IMR-90 (cell line): Measurements from ENCODE around the gene RCL1. TPM values are rescaled to one million over a fixed set of nuclear protein-coding genes. Genes with fewer than 3 reads are reported as not detected.

Experiments
- ATAC-seq: fragments of 200-7000 bp; cut with Tn5 transposase; 2 replicates; pipeline ENCODE4 v1.9.1; 2020; ENCODE audit warnings: low read depth, mild to moderate bottlenecking, moderate library complexity
- BruUV-seq: library from RNA; stranded (reverse); fragments of 400-500 nt; replicated peaks from 2 replicates; lab custom pipeline; 2021; lab: Mats Ljungman, UMichigan
- CTCF ChIA-PET: fragments of 300-600 bp; formaldehyde crosslinking; extraction: SDS; loops from one replicate; lab custom pipeline; 2021; ENCODE audit warnings: antibody characterized with exemption; lab: Yijun Ruan, JAX
- POLR2A ChIA-PET: fragments of 300-600 bp; sonication (Branson Sonifier 250); formaldehyde crosslinking; loops from one replicate; lab custom pipeline; 2022; ENCODE audit warnings: antibody characterized with exemption; ENCODE audit not compliant: unreplicated experiment; lab: Charles Lee
- DNase-seq: peaks from one replicate; pipeline ENCODE4 v3.0.0; 2013
- H2AFZ ChIP-seq: replicated peaks from 2 replicates; pipeline ENCODE3; 2013; ENCODE audit warnings: low read length, mild to moderate bottlenecking; ENCODE audit not compliant: poor library complexity
- H2AK5ac ChIP-seq: 2 replicates; pipeline ENCODE4 v1.6.1; 2013; ENCODE audit warnings: low read depth, low read length, inconsistent platforms
- H2AK9ac ChIP-seq: replicated peaks from 2 replicates; pipeline ENCODE3; 2013; ENCODE audit warnings: mild to moderate bottlenecking, low read depth, low read length, moderate library complexity; ENCODE audit not compliant: poor library complexity
- H2BK120ac ChIP-seq: 2 replicates; pipeline ENCODE4 v1.6.1; 2013; ENCODE audit warnings: low read depth, low read length, inconsistent platforms
- H2BK15ac ChIP-seq: 3 replicates; pipeline ENCODE4 v1.6.1; 2013; ENCODE audit warnings: low read depth, low read length, inconsistent platforms
- H2BK20ac ChIP-seq: 2 replicates; pipeline ENCODE4 v1.6.1; 2013; ENCODE audit warnings: low read depth, mild to moderate bottlenecking, inconsistent platforms, low read length, moderate library complexity
- H2BK5ac ChIP-seq: 2 replicates; pipeline ENCODE4 v1.6.1; 2013; ENCODE audit warnings: mild to moderate bottlenecking, low read depth, low read length, inconsistent platforms; ENCODE audit not compliant: poor library complexity, severe bottlenecking
- H3K14ac ChIP-seq: replicated peaks from 2 replicates; pipeline ENCODE4 v1.6.1; 2013; ENCODE audit warnings: low read depth, low read length, inconsistent platforms
- H3K18ac ChIP-seq: 2 replicates; pipeline ENCODE4 v1.6.1; 2013; ENCODE audit warnings: low read depth, low read length, control low read depth
- H3K23ac ChIP-seq: 2 replicates; pipeline ENCODE4 v1.6.1; 2013; ENCODE audit warnings: low read depth, low read length, inconsistent platforms
- H3K27ac ChIP-seq: 2 replicates; pipeline ENCODE4 v1.5.1; 2013; ENCODE audit warnings: mild to moderate bottlenecking, control low read depth, low read length; ENCODE audit not compliant: insufficient read depth
- H3K27me3 ChIP-seq: 2 replicates; pipeline ENCODE4 v1.6.1; 2013; ENCODE audit warnings: low read length; ENCODE audit not compliant: control insufficient read depth, insufficient read depth
- H3K36me3 ChIP-seq: 2 replicates; pipeline ENCODE4 v1.6.1; 2013; ENCODE audit warnings: low read length, mixed read lengths; ENCODE audit not compliant: control insufficient read depth, insufficient read depth
- H3K4ac ChIP-seq: 2 replicates; pipeline ENCODE4 v1.6.1; 2013; ENCODE audit warnings: low read depth, low read length, inconsistent platforms
- H3K4me1 ChIP-seq: 2 replicates; pipeline ENCODE4 v1.6.1; 2013; ENCODE audit warnings: low read length, mixed read lengths; ENCODE audit not compliant: control insufficient read depth, insufficient read depth
- H3K4me2 ChIP-seq: 2 replicates; pipeline ENCODE4 v1.6.1; 2013; ENCODE audit warnings: low read depth, mild to moderate bottlenecking, control low read depth, low read length, moderate library complexity
- H3K4me3 ChIP-seq: 2 replicates; pipeline ENCODE4 v1.5.1; 2013; ENCODE audit warnings: low read depth, mild to moderate bottlenecking, control low read depth, low read length, moderate library complexity; ENCODE audit not compliant: insufficient read depth
- H3K56ac ChIP-seq: 2 replicates; pipeline ENCODE4 v1.6.1; 2013; ENCODE audit warnings: low read length, inconsistent platforms; ENCODE audit not compliant: insufficient read depth; ENCODE audit errors: extremely low read depth
- H3K79me1 ChIP-seq, 2 experiments: 2 replicates each; pipeline ENCODE4 v1.6.1; 2013; ENCODE audit warnings: low read length in 2 of 2, inconsistent platforms in 1 of 2, low read depth in 1 of 2
- H3K9ac ChIP-seq: 2 replicates; pipeline ENCODE4 v1.6.1; 2013; ENCODE audit warnings: low read depth, low read length, control low read depth
- H3K9me1 ChIP-seq: 2 replicates; pipeline ENCODE4 v1.6.1; 2013; ENCODE audit warnings: low read length, inconsistent platforms; ENCODE audit not compliant: insufficient read depth
- H3K9me3 ChIP-seq: 2 replicates; pipeline ENCODE4 v1.6.1; 2013; ENCODE audit warnings: low read length; ENCODE audit not compliant: control insufficient read depth, insufficient read depth
- H4K20me1 ChIP-seq: 2 replicates; pipeline ENCODE4 v1.6.1; 2013; ENCODE audit warnings: low read length, inconsistent platforms; ENCODE audit not compliant: insufficient read depth
- H4K5ac ChIP-seq: 2 replicates; pipeline ENCODE4 v1.6.1; 2013; ENCODE audit warnings: mild to moderate bottlenecking, low read depth, low read length, control low read depth
- H4K8ac ChIP-seq, 2 experiments: 2 replicates each; pipeline ENCODE4 v1.6.1; 2013; ENCODE audit warnings: low read depth in 2 of 2, low read length in 2 of 2, control low read depth in 1 of 2, inconsistent platforms in 1 of 2
- H4K91ac ChIP-seq: 2 replicates; pipeline ENCODE4 v1.6.1; 2013; ENCODE audit warnings: low read depth, low read length, inconsistent platforms; ENCODE audit not compliant: insufficient read depth
- MXI1 ChIP-seq: IDR thresholded peaks from 2 replicates; pipeline ENCODE4 v1.6.1; 2012; ENCODE audit warnings: low read depth, mild to moderate bottlenecking, low read length, moderate library complexity, borderline replicate concordance
- POLR2A ChIP-seq: IDR thresholded peaks from 2 replicates; pipeline ENCODE4 v1.6.1; 2012; ENCODE audit warnings: mild to moderate bottlenecking, low read depth, low read length
- WGBS, 2 experiments: methylation state at CpG; one replicate each; pipeline versions ENCODE4 v1.1.5 to v1.1.7; 2013; ENCODE audit warnings: missing lambda C conversion rate in 2 of 2; ENCODE audit not compliant: insufficient read length in 1 of 2; ENCODE audit errors: extremely low coverage in 2 of 2; 5-methylcytosine and 5-hydroxymethylcytosine counted together
- dilution Hi-C: fragments of 300-500 bp; cut with HindIII; formaldehyde crosslinking; loops from one replicate; pipeline ENCODE4 v1.14.3; 2018; ENCODE audit warnings: low sequenced_read_pairs; ENCODE audit not compliant: unreplicated experiment
- in situ Hi-C: fragments of 300-500 bp; cut with MboI; formaldehyde crosslinking; loops from 3 replicates; pipeline ENCODE4 v1.14.3; 2019; ENCODE audit warnings: low sequenced_read_pairs, inconsistent platforms, mixed read lengths
- intact Hi-C: fragments of 100-400 bp; cut with micrococcal nuclease; formaldehyde crosslinking; loops from 2 replicates; pipeline ENCODE4 v1.10.0; 2022
- polyA plus RNA-seq, 3 experiments: library from polyadenylated mRNA; depleted of rRNA; stranded (reverse); fragments of >200 nt; gene quantifications; 2 replicates each; pipeline ENCODE4 v1.2.3, GENCODE V29; 2012; ENCODE audit warnings: low replicate concordance in 1 of 3
- total RNA-seq: library from RNA; depleted of rRNA; stranded (reverse); fragments of >200 nt; gene quantifications from 2 replicates; pipeline ENCODE4 v1.2.3, GENCODE V29; 2012

Gene RCL1
- total and polyA plus RNA-seq, 2 of the 4 experiments (the other 2 are of a cell fraction) = 12.3 to 13.8 TPM

DNA sequence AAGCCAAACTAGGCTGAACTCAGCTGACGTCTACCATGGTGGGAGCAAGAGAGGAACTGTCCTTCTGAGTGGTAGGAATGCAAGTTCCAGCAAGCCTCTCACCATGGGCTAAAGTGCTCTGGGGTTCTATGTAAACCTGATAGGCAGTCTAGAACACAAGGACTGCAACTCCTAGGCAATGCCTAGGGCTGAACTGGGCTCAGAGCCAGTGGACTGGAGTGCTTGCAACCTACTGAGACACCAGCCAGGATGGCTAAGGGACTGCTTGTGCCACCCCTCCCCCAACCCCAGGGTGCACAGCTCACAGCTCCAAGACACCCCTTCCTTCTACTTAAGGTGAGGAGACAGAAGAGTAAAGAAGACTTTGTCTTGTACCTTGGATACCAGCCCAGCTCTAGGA, 12.1 kb upstream of the RCL1 start:
- Histone ChIP-seq H3K9me3 (no peaks in the 10 kb centered on the region), H3K27me3 (peaks cover 10% of the 10 kb centered on the region), H4K8ac (no peak overlapping the region), H2AK5ac (no peak overlapping the region), H2BK20ac (no peak overlapping the region), H3K14ac (no peak overlapping the region), H4K91ac (no peak overlapping the region), H2AFZ (no peak overlapping the region), H3K9ac (no peak overlapping the region), H3K23ac (no peak overlapping the region), H2BK120ac (no peak overlapping the region), H3K36me3 (no peaks in the 10 kb centered on the region), H3K79me1 (no peaks in the 10 kb centered on the region), H2BK5ac (no peak overlapping the region), H3K18ac (no peak overlapping the region), H3K56ac (no peak overlapping the region), H3K4me2 (no peak overlapping the region), H3K27ac (no peak overlapping the region), H3K9me1 (no peaks in the 10 kb centered on the region), H4K20me1 (no peaks in the 10 kb centered on the region), H3K4me1 (no peaks in the 10 kb centered on the region), H3K4ac (no peak overlapping the region), H3K4me3 (no peak overlapping the region), H2AK9ac (no peak overlapping the region), H4K5ac (no peak overlapping the region), H2BK15ac (no peak overlapping the region)
- ChIA-PET POLR2A (no interaction called here), CTCF (interaction anchor here (1.0 kb wide), 1 partner anchor 21 kb away, joined by 3 read pairs; no protein-coding TSS in a partner anchor)
- ATAC-seq (no peak), DNase-seq (no peak)
- dilution Hi-C loops (no loop called here), in situ Hi-C loops (no loop called here), intact Hi-C loops (no loop called here)
- no TSS peak for BruUV-seq
- WGBS, 2 experiments = 80% methylated on average over 1 of the region's 1 CpG; no CpG with 5 or more reads in 1 of the 2 experiments
- TF ChIP-seq MXI1 (no peak), POLR2A (no peak)
